ENCODE results near the gene CDH13. TPM values are rescaled to one million over a fixed set of nuclear protein-coding genes. Genes with fewer than 3 reads are reported as not detected.

CDH13 gene
- total RNA-seq, 4 donors from 2014 or later: 2.0 to 6.6 (median 4.1) TPM; not detected in 1

GRCh38 chr16:82660075-82660645 is 33.4 kb downstream of the CDH13 start:
- Histone ChIP-seq H3K4me1 (peaks cover 0 to under 1% (median 0%) of the 10 kb centered on the region in 4 donors), H3K36me3 (no peaks in the 10 kb centered on the region), H3K9me3 (no peaks in the 10 kb centered on the region), H3K27ac (no peak overlapping the region), H3K4me3 (no peak overlapping the region), H3K27me3 (no peaks in the 10 kb centered on the region)
- peak in 1 of 3 donors; percentile 47 for DNase-seq
- TF ChIP-seq CTCF (IDR thresholded peaks at IDR 0.05): no peak
- TF ChIP-seq POLR2A (IDR thresholded peaks at IDR 0.05): no peak

DNA sequence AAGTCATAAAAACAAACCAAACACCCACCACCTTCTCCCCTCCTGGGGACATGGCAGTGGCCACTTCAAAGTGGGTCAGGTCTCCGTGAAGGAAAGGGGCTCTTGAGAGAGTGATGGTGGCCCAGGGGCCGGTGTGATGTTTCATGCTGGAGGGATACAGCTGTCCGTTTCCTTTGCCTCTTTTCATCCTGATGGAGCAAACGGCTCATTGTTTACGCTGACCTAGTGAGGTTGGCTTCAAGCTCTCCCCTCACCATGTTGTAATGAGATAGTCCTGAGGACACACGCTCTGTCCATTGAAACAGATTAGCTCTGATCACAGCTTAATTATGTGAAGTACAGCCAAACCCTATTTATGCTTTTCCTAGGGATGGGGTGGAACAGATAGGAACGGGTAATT is 34.2 kb downstream of the CDH13 start:
- Histone ChIP-seq H3K4me3 (no peak overlapping the region), H3K36me3 (no peaks in the 10 kb centered on the region)
- no peak for DNase-seq

DNA sequence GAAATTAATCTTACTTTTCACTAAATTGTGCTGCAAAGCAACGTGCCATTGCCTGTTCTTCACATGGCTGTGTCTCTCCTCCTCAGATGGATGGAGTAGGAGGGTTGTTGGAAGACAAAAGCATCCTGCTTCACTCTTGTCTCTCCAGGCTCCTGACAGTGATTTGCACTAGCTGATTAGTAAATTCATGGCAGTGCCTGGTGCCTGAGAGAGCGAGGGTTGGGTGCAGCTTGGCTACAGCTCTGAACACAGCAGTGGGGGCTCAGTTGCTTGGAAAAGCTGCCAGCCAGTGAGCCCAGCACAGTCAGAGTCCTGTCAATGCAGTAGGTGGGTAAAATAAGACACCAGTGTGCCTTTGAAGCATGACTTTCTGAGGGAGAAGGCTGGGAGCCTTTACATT is 37.4 kb downstream of the CDH13 start:
- H3K4me3 ChIP-seq: no peak overlapping the region
- H3K36me3 ChIP-seq: no peaks in the 10 kb centered on the region
- no peaks in the 10 kb centered on the region for H3K9me3 ChIP-seq
- H3K27ac ChIP-seq: no peak overlapping the region
- TF ChIP-seq POLR2A (IDR thresholded peaks at IDR 0.05) (no peak), CTCF (IDR thresholded peaks at IDR 0.05) (no peak)
- H3K4me1 ChIP-seq: no peaks in the 10 kb centered on the region
- no peaks in the 10 kb centered on the region for H3K27me3 ChIP-seq
- DNase-seq: no peak

More for the DNA sequence above, 34.2 kb downstream of the CDH13 start:
- TF ChIP-seq CTCF (IDR thresholded peaks at IDR 0.05) (no peak), POLR2A (IDR thresholded peaks at IDR 0.05) (no peak)
- no peaks in the 10 kb centered on the region for H3K9me3 ChIP-seq
- no peaks in the 10 kb centered on the region for H3K4me1 ChIP-seq
- H3K27me3 ChIP-seq: no peaks in the 10 kb centered on the region
- no peak overlapping the region for H3K27ac ChIP-seq

DNA sequence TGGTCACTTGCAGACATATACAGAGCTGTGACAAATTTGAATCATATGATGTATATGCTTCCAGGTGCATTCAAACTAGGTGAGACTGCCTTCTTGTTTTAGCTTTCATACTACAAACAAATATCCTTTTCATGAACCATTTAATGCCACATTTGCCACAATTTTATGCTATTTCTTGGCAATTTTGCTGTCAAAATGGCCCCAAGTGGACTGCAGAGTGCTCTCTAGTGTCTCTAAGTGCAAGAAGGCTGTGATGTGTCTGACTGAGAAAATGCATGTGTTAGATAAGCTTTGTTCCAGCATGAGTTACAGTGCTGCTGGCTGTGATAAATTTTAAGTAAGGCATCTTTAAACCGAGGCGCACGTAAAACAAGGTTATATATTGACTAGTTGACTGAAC is 38.3 kb downstream of the CDH13 start:
- H3K36me3 ChIP-seq: no peaks in the 10 kb centered on the region
- DNase-seq: no peak
- H3K4me1 ChIP-seq: no peaks in the 10 kb centered on the region
- no peak overlapping the region for H3K4me3 ChIP-seq
- no peaks in the 10 kb centered on the region for H3K27me3 ChIP-seq
- no peaks in the 10 kb centered on the region for H3K9me3 ChIP-seq
- TF ChIP-seq CTCF (IDR thresholded peaks at IDR 0.05): no peak
- TF ChIP-seq POLR2A (IDR thresholded peaks at IDR 0.05): no peak
- no peak overlapping the region for H3K27ac ChIP-seq

DNA sequence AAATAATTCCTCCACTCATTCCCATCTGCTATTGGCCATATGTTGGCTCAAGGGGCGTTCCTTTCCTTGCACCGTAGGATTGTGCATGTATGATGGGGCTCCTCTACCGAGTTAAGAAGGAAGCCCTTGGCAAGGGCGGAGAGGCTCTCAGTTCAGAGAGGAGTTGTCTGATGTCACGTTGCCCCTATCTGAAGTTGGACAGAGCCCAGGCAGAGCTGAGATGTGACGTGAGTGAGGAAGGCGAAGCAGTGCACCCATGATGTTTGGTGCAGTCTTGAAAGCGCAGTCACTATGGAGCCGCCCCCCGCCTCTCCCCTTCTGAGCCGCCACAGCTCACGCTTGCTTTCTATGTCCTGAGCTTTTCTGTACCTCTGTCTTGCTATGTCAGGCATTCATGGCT is 40.7 kb downstream of the CDH13 start:
- Histone ChIP-seq H3K27me3 (no peaks in the 10 kb centered on the region), H3K4me3 (no peak overlapping the region), H3K9me3 (no peaks in the 10 kb centered on the region), H3K36me3 (no peaks in the 10 kb centered on the region), H3K27ac (no peak overlapping the region), H3K4me1 (no peaks in the 10 kb centered on the region)
- no peak for DNase-seq
- no peak for TF ChIP-seq POLR2A (IDR thresholded peaks at IDR 0.05)
- TF ChIP-seq CTCF (IDR thresholded peaks at IDR 0.05): no peak

DNA sequence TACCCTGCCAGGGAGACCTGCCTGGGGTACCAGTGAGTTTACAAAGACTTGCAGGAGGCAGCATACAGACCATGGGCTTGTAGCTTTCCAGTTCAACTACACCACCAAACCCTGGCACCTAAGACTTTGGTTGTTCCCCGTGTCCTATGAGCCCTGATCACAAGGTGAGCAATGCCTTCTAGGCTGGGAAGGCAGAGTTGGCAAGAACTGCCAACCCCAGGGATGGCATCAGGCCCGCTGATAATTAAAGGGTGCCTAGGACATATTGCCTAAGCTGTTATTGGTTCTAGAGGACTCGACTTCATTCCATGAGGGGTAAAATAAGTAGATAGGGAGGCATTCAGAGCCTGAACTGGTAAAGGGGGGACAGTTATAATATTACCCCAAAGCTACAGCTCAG is 41.3 kb downstream of the CDH13 start:
- Histone ChIP-seq H3K36me3 (no peaks in the 10 kb centered on the region), H3K27me3 (no peaks in the 10 kb centered on the region), H3K9me3 (no peaks in the 10 kb centered on the region), H3K4me3 (no peak overlapping the region), H3K27ac (no peak overlapping the region), H3K4me1 (no peaks in the 10 kb centered on the region)
- no peak for DNase-seq
- TF ChIP-seq POLR2A (IDR thresholded peaks at IDR 0.05) (no peak), CTCF (IDR thresholded peaks at IDR 0.05) (no peak)

Measured in Peyer's patch (tissue), 4 donors.